ENCODE measurements around the gene HSBP1L1. TPM values are rescaled to one million over a fixed set of nuclear protein-coding genes. Genes with fewer than 3 reads are reported as not detected.

The HSBP1L1 gene
- total and polyA plus RNA-seq, 3 donors from 2014 or later, result 5.0 to 6.6 (median 6.0) TPM

GRCh38 chr18:79974025-79974654 lies 9.7 kb downstream of the HSBP1L1 start:
- no peaks in the 10 kb centered on the region for H3K36me3 ChIP-seq (ENCODE audit: low read depth, missing control alignments)
- WGBS, 2 donors, result 86 to 95% methylated on average over 4 of the region's 4 CpGs
- H3K4me3 ChIP-seq, result no peak overlapping the region
- no peak for DNase-seq
- H3K9me3 ChIP-seq, result no peaks in the 10 kb centered on the region
- TF ChIP-seq CTCF (IDR thresholded peaks at IDR 0.05) (no peak), POLR2A (IDR thresholded peaks at IDR 0.05) (no peak)
- H3K4me1 ChIP-seq, result no peaks in the 10 kb centered on the region
- no peak overlapping the region for H3K27ac ChIP-seq
- no peaks in the 10 kb centered on the region for H3K27me3 ChIP-seq
- intact Hi-C loops (cut with DNase I; ENCODE audit: low total_unique reads), result no loop called here

DNA sequence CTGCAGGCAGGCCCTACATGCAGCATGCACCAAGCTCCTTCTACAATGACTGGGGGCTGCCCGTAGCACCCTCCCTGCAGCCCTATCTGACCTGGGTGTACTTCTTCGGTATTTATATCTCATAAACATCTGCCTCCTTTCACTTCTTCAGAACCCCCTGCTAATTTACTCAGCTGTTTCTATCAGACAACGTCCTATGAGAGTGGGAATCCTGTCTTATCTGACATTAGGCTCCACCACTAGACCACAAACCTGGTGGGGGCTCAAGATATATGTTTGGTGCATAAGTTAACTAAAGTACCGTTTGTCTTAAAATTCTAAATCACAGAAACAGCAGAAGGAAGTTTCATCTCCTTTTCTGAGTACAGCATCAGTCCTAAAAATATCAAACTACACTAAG lies 10.6 kb downstream of the HSBP1L1 start:
- no peaks in the 10 kb centered on the region for H3K36me3 ChIP-seq (ENCODE audit: low read depth, missing control alignments)
- no peak for DNase-seq

GRCh38 chr18:79975985-79976680 lies 11.7 kb downstream of the HSBP1L1 start:
- Histone ChIP-seq H3K9me3 (no peaks in the 10 kb centered on the region), H3K4me3 (no peak overlapping the region), H3K27ac (no peak overlapping the region), H3K36me3 (ENCODE audit: low read depth, missing control alignments) (no peaks in the 10 kb centered on the region), H3K4me1 (no peaks in the 10 kb centered on the region), H3K27me3 (no peaks in the 10 kb centered on the region)
- DNase-seq, result no peak
- TF ChIP-seq CTCF (IDR thresholded peaks at IDR 0.05) (no peak), POLR2A (IDR thresholded peaks at IDR 0.05) (no peak)
- WGBS, 2 donors, result 87 to 97% methylated on average over 11 to 14 of the region's 14 CpGs
- intact Hi-C loops (cut with DNase I; ENCODE audit: low total_unique reads), result no loop called here

More for the DNA sequence above, 10.6 kb downstream of the HSBP1L1 start:
- no peak overlapping the region for H3K4me3 ChIP-seq
- no peak for TF ChIP-seq POLR2A (IDR thresholded peaks at IDR 0.05)
- TF ChIP-seq CTCF (IDR thresholded peaks at IDR 0.05), result no peak
- H3K27ac ChIP-seq, result no peak overlapping the region
- WGBS, 2 donors, result 82 to 85% methylated on average over 4 of the region's 4 CpGs
- intact Hi-C loops (cut with DNase I; ENCODE audit: low total_unique reads), result no loop called here
- no peaks in the 10 kb centered on the region for H3K4me1 ChIP-seq
- H3K27me3 ChIP-seq, result no peaks in the 10 kb centered on the region
- no peaks in the 10 kb centered on the region for H3K9me3 ChIP-seq

GRCh38 chr18:79979843-79980242 lies 15.4 kb downstream of the HSBP1L1 start:
- H3K27ac ChIP-seq, result no peak overlapping the region
- no peaks in the 10 kb centered on the region for H3K27me3 ChIP-seq
- H3K4me3 ChIP-seq, result no peak overlapping the region
- intact Hi-C loops (cut with DNase I; ENCODE audit: low total_unique reads), result no loop called here
- TF ChIP-seq CTCF (IDR thresholded peaks at IDR 0.05) (no peak), POLR2A (IDR thresholded peaks at IDR 0.05) (no peak)
- no peaks in the 10 kb centered on the region for H3K9me3 ChIP-seq
- WGBS, 2 donors, result 92 to 93% methylated on average over 5 of the region's 5 CpGs
- no peak for DNase-seq
- H3K4me1 ChIP-seq, result no peaks in the 10 kb centered on the region
- H3K36me3 ChIP-seq (ENCODE audit: low read depth, missing control alignments), result no peaks in the 10 kb centered on the region
